NB4 (cell line): ENCODE measurements around the gene MRAP2.

Source experiments
- DNase-seq: peaks from one replicate; pipeline ENCODE4 v3.0.0; 2010; ENCODE audit warnings: low read depth
- H3K4me3 ChIP-seq: one replicate; pipeline ENCODE4 v1.5.1; 2011; ENCODE audit warnings: mild to moderate bottlenecking, low read depth, low read length, moderate library complexity
- CTCF ChIP-seq: IDR thresholded peaks from one replicate; pipeline ENCODE4 v1.5.1; 2012; ENCODE audit warnings: low read depth, low read length
- MAX ChIP-seq: IDR thresholded peaks from 2 replicates; pipeline ENCODE4 v1.6.1; 2011; ENCODE audit warnings: low read depth, low read length
- MYC ChIP-seq: IDR thresholded peaks from 2 replicates; pipeline ENCODE4 v1.6.1; 2011; ENCODE audit warnings: low read depth, low read length
- POLR2A ChIP-seq: IDR thresholded peaks from 2 replicates; pipeline ENCODE4 v1.6.1; 2011; ENCODE audit warnings: mild to moderate bottlenecking; ENCODE audit not compliant: insufficient read length; ENCODE audit errors: extremely low read depth

The MRAP2 gene

GRCh38 chr6:84050408-84050807 lies 16.8 kb downstream of the MRAP2 start:
- peak; percentile 5 for DNase-seq
- no peak overlapping the region for H3K4me3 ChIP-seq
- TF ChIP-seq MYC (no peak), MAX (no peak), POLR2A (no peak), CTCF (no peak)

GRCh38 chr6:84052204-84052882 lies 18.8 kb downstream of the MRAP2 start:
- no peak overlapping the region for H3K4me3 ChIP-seq
- peak; percentile 5 for DNase-seq
- no peak for TF ChIP-seq POLR2A
- TF ChIP-seq CTCF, result no peak
- no peak for TF ChIP-seq MAX
- no peak for TF ChIP-seq MYC

GRCh38 chr6:84052883-84053241 lies 19.3 kb downstream of the MRAP2 start:
- no peak overlapping the region for H3K4me3 ChIP-seq
- no peak for DNase-seq
- TF ChIP-seq POLR2A (no peak), CTCF (no peak), MYC (no peak), MAX (no peak)

- no peak overlapping the region for H3K4me3 ChIP-seq
- DNase-seq, result no peak
- no peak for TF ChIP-seq MAX
Measured at GRCh38 chr6:84055647-84056046, 22.1 kb downstream of the MRAP2 start.

GRCh38 chr6:84057908-84058307 lies 24.3 kb downstream of the MRAP2 start:
- TF ChIP-seq CTCF, result no peak
- no peak for TF ChIP-seq MYC
- H3K4me3 ChIP-seq, result no peak overlapping the region
- no peak for DNase-seq

- TF ChIP-seq POLR2A (no peak), MYC (no peak)
- no peak for DNase-seq
- H3K4me3 ChIP-seq, result no peak overlapping the region
Measured at GRCh38 chr6:84059082-84059481, 25.5 kb downstream of the MRAP2 start.

- H3K4me3 ChIP-seq, result no peak overlapping the region
- DNase-seq, result no peak
- TF ChIP-seq MYC, result no peak
- TF ChIP-seq MAX, result no peak
- no peak for TF ChIP-seq CTCF
- no peak for TF ChIP-seq POLR2A
Measured at GRCh38 chr6:84061174-84061573, 27.6 kb downstream of the MRAP2 start.
